Retinal pigment epithelial cell (primary cell): ENCODE results near the gene RAB9A.
A peak's percentile ranks its signal among the peaks of the same experiment; 100 is the strongest.

ENCODE experiments used
- DNase-seq: peaks from one replicate; pipeline ENCODE4 v3.0.0-alpha.2; 2010; ENCODE audit warnings: low read depth
- H3K4me3 ChIP-seq: 2 replicates; pipeline ENCODE4 v1.5.1; 2011; ENCODE audit warnings: mild to moderate bottlenecking, low read length, control low read depth, moderate library complexity
- CTCF ChIP-seq: conservative IDR thresholded peaks from 2 replicates; pipeline ENCODE4 v1.5.1; 2011; ENCODE audit warnings: low read depth, low read length, control low read depth, inconsistent platforms

Gene RAB9A

GRCh38 chrX:13748486-13748885 is 59.6 kb downstream of the RAB9A start:
- H3K4me3 ChIP-seq: no peak overlapping the region
- no peak for TF ChIP-seq CTCF
- DNase-seq: no peak

- DNase-seq: no peak
Observed at GRCh38 chrX:13750204-13750603, 61.3 kb downstream of the RAB9A start.

GRCh38 chrX:13750812-13751211 is 61.9 kb downstream of the RAB9A start:
- no peak for DNase-seq
- no peak overlapping the region for H3K4me3 ChIP-seq
- TF ChIP-seq CTCF: no peak

More at GRCh38 chrX:13750204-13750603, 61.3 kb downstream of the RAB9A start:
- H3K4me3 ChIP-seq: no peak overlapping the region
- TF ChIP-seq CTCF: peak; percentile 76

GRCh38 chrX:13752141-13752540 is 63.2 kb downstream of the RAB9A start:
- no peak for TF ChIP-seq CTCF
- no peak overlapping the region for H3K4me3 ChIP-seq
- no peak for DNase-seq

GRCh38 chrX:13752646-13753045 is 63.7 kb downstream of the RAB9A start:
- DNase-seq: no peak
- no peak for TF ChIP-seq CTCF
- H3K4me3 ChIP-seq: no peak overlapping the region

- H3K4me3 ChIP-seq: no peak overlapping the region
Observed at GRCh38 chrX:13754765-13755164, 65.8 kb downstream of the RAB9A start.

More at GRCh38 chrX:13754765-13755164, 65.8 kb downstream of the RAB9A start:
- no peak for DNase-seq
- no peak for TF ChIP-seq CTCF
